ENCODE results near the gene NEURL2. TPM values are rescaled to one million over a fixed set of nuclear protein-coding genes. Genes with fewer than 3 reads are reported as not detected.

Gene NEURL2
- total RNA-seq, 1 donor from 2014 or later = 3.3 TPM

DNA sequence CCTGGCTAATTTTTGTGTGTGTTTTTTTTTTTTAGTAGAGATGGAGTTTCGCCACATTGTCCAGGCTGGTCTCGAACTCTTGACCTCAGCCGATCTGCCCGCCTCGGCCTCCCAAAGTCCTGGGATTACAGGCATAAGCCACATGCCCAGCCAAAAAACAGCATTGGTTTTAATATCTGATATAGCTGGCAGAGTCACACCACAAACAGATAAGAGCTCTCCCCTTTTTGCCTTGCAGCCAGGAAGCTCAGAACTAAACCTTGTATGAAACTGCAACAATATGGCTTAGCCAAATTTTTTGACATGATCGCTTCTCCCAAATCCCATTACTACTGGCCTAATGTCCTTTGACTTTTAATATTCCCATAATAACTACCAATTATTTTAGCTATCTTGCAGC is 38.7 kb downstream of the NEURL2 start:
- intact Hi-C loops (cut with micrococcal nuclease) = no loop called here
- peaks cover 49% of the 10 kb centered on the region for H3K36me3 Mint-ChIP-seq (ENCODE audit: low read depth)
- no peak overlapping the region for H3K27ac Mint-ChIP-seq
- peaks cover 9% of the 10 kb centered on the region for H3K4me1 Mint-ChIP-seq (ENCODE audit: low read depth)
- H3K4me3 Mint-ChIP-seq (ENCODE audit: low read depth) = no peak overlapping the region
- no peak for DNase-seq (ENCODE audit: low spot score)
- no peaks in the 10 kb centered on the region for H3K9me3 Mint-ChIP-seq
- no peaks in the 10 kb centered on the region for H3K27me3 Mint-ChIP-seq (ENCODE audit: low read depth)

DNA sequence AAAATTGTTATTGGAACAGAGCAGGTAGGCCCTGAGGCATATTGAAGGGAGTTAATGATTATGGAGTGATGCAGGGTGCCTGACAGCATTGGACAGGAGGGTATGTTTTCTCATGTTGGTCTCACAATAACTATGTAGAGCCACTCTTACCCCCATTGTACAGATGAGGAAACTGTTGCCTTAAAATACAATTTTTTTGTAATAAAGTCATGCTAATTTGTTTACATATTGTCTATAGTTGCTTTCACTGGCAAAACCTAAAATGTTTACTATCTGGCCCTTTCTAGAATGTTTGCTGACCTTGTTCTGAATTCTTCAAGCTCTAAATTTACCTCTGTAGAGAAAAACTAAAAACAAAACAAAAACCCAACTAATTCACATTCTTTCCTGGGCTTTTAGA is 39.5 kb downstream of the NEURL2 start:
- no peak overlapping the region for H3K4me3 Mint-ChIP-seq (ENCODE audit: low read depth)
- H3K27me3 Mint-ChIP-seq (ENCODE audit: low read depth) = no peaks in the 10 kb centered on the region
- no peaks in the 10 kb centered on the region for H3K9me3 Mint-ChIP-seq
- peaks cover 8% of the 10 kb centered on the region for H3K4me1 Mint-ChIP-seq (ENCODE audit: low read depth)
- H3K27ac Mint-ChIP-seq = no peak overlapping the region
- H3K36me3 Mint-ChIP-seq (ENCODE audit: low read depth) = peaks cover 50% of the 10 kb centered on the region
- DNase-seq (ENCODE audit: low spot score) = no peak
- intact Hi-C loops (cut with micrococcal nuclease) = no loop called here

DNA sequence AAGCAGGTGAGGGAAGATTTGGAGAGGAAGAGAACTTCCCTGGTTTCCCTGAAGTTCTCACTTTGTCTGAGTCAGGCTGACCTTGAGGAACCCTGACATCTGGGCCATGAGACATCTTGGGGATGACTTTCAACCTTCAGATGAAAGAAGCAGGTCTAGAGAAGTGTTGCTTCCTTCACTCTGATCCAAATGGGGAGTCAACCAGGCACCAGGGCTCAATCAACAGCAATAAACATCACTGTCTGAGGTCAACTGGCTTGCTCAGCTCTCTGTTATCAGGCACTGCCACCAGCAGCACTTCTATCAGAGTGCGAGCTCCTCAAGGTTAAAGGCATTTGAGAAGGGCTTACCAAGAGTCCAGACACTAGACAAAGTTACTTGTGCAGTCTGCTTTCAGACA is 40.1 kb downstream of the NEURL2 start:
- Mint-ChIP-seq H3K4me1 (ENCODE audit: low read depth) (peaks cover 5% of the 10 kb centered on the region), H3K27me3 (ENCODE audit: low read depth) (no peaks in the 10 kb centered on the region), H3K27ac (no peak overlapping the region), H3K36me3 (ENCODE audit: low read depth) (peaks cover 55% of the 10 kb centered on the region), H3K9me3 (no peaks in the 10 kb centered on the region), H3K4me3 (ENCODE audit: low read depth) (no peak overlapping the region)
- intact Hi-C loops (cut with micrococcal nuclease) = no loop called here
- no peak for DNase-seq (ENCODE audit: low spot score)

DNA sequence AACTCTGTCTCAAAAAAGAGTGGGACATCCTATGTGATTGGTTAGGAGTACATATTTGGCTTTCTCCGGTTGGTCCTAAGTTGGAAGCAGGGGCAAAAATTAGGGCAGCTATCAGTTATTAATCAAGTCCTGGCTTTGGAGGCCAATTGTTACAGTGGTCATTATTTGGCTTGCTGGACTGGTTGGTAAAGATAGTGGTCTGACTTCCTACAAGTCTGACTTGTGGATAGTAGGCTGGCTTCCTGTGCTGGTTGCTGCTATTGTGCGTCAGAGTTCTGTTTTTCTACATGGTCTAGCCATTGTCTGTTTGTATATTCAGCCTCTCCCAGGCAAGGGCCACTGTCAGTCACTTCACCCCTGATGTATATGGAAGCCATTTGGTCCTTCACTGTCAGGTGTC is 40.8 kb downstream of the NEURL2 start:
- Mint-ChIP-seq H3K36me3 (ENCODE audit: low read depth) (peaks cover 55% of the 10 kb centered on the region), H3K9me3 (no peaks in the 10 kb centered on the region), H3K4me1 (ENCODE audit: low read depth) (peaks cover 2% of the 10 kb centered on the region), H3K27ac (no peak overlapping the region), H3K27me3 (ENCODE audit: low read depth) (no peaks in the 10 kb centered on the region), H3K4me3 (ENCODE audit: low read depth) (no peak overlapping the region)
- no peak for DNase-seq (ENCODE audit: low spot score)
- intact Hi-C loops (cut with micrococcal nuclease) = no loop called here

DNA sequence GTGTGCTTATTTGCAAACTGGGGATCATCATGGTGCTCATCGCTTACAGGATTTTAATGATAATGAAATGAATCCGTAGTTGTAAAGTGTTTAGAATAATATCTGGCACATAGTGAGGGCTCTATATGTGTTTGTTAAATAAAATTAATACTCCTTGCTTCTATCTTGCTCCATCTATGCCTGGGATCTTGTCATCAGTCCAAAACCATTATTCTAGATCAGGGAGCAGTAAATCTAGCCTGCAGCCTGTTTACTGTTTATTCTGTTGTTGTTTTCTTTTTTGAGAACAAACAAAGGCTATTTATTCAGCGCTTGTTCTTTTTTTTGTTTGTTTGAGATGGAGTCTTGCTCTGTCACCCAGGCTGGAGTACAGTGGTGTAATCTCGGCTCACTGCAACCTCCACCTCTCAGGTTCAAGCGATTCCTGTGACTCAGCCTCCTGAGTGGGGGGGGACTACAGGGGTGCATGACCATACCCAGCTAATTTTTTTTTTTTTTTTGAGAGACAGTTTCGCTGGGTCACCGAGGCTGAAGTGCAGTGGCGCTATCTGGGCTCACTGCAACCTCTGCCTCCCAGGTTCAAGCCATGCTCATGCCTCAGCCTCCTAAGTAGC is 41.9 kb downstream of the NEURL2 start:
- Mint-ChIP-seq H3K9me3 (no peaks in the 10 kb centered on the region), H3K27ac (no peak overlapping the region), H3K4me1 (ENCODE audit: low read depth) (no peaks in the 10 kb centered on the region), H3K36me3 (ENCODE audit: low read depth) (peaks cover 52% of the 10 kb centered on the region), H3K27me3 (ENCODE audit: low read depth) (no peaks in the 10 kb centered on the region), H3K4me3 (ENCODE audit: low read depth) (no peak overlapping the region)
- intact Hi-C loops (cut with micrococcal nuclease) = no loop called here
- no peak for DNase-seq (ENCODE audit: low spot score)

DNA sequence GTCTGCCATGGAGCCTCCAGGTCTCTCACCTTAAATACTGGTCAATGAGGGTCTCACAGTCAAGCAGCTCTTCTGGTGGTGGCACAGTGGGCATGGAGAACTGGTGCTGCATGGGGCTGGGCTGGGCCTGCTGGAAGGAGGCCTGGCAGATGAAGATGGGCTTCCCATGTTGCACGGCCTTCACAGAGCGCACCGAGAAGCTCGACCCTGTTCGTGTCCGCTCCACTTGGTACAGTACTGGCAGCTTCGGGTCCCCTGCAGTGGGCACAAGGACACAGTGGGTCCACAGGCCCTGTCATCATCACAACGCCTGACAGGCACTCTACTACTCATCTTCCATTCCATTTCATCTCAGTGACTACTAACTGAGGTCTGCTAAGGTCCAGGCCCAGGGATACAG is 42.6 kb downstream of the NEURL2 start:
- H3K4me3 Mint-ChIP-seq (ENCODE audit: low read depth) = no peak overlapping the region
- no peaks in the 10 kb centered on the region for H3K27me3 Mint-ChIP-seq (ENCODE audit: low read depth)
- H3K27ac Mint-ChIP-seq = no peak overlapping the region
- H3K36me3 Mint-ChIP-seq (ENCODE audit: low read depth) = peaks cover 51% of the 10 kb centered on the region
- DNase-seq (ENCODE audit: low spot score) = no peak
- intact Hi-C loops (cut with micrococcal nuclease) = no loop called here
- H3K4me1 Mint-ChIP-seq (ENCODE audit: low read depth) = no peaks in the 10 kb centered on the region
- no peaks in the 10 kb centered on the region for H3K9me3 Mint-ChIP-seq

DNA sequence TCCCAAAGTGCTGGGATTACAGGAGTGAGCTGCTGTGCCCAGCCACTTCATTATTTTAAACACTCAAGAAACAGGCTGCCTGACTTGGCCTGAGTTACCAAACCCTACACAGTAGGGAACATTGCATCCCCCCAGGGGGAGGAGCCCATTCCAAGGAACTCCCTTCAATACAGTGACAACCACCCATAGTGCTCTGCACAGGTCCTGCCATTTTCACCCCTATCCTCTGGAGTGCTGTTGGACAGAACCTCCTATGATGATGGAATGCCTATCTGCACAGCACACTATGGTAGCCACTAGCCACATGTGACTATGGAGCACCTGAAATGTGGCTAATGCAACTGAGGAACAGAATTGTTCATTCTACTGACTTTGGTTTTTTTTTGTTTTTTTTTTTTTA is 45.6 kb downstream of the NEURL2 start:
- Mint-ChIP-seq H3K4me3 (ENCODE audit: low read depth) (no peak overlapping the region), H3K9me3 (no peaks in the 10 kb centered on the region), H3K36me3 (ENCODE audit: low read depth) (peaks cover 43% of the 10 kb centered on the region), H3K27me3 (ENCODE audit: low read depth) (no peaks in the 10 kb centered on the region), H3K27ac (no peak overlapping the region), H3K4me1 (ENCODE audit: low read depth) (no peaks in the 10 kb centered on the region)
- intact Hi-C loops (cut with micrococcal nuclease) = no loop called here
- DNase-seq (ENCODE audit: low spot score) = no peak

DNA sequence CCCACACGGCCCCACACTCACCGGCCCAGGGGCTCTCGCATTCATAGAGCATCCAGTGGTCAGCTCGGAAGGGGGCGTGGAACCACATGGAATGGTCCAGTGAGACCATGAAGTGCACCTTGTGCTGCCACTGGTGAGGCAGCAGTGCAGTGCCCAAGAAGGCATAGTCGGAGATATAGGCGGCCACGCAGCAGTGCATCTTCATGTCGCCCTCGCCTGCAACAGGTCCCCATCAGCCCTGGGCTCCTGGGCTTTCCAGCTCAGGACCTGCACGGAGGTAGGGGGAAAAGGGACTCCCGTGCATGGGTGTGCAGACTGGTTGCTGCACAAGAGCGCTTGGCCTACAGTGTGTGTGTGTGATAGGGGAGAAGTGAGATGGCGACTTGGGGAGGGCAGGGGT is 47.5 kb downstream of the NEURL2 start:
- Mint-ChIP-seq H3K9me3 (no peaks in the 10 kb centered on the region), H3K4me1 (ENCODE audit: low read depth) (no peaks in the 10 kb centered on the region), H3K36me3 (ENCODE audit: low read depth) (peaks cover 33% of the 10 kb centered on the region), H3K4me3 (ENCODE audit: low read depth) (no peak overlapping the region), H3K27me3 (ENCODE audit: low read depth) (no peaks in the 10 kb centered on the region), H3K27ac (no peak overlapping the region)
- no peak for DNase-seq (ENCODE audit: low spot score)
- intact Hi-C loops (cut with micrococcal nuclease) = no loop called here

DNA sequence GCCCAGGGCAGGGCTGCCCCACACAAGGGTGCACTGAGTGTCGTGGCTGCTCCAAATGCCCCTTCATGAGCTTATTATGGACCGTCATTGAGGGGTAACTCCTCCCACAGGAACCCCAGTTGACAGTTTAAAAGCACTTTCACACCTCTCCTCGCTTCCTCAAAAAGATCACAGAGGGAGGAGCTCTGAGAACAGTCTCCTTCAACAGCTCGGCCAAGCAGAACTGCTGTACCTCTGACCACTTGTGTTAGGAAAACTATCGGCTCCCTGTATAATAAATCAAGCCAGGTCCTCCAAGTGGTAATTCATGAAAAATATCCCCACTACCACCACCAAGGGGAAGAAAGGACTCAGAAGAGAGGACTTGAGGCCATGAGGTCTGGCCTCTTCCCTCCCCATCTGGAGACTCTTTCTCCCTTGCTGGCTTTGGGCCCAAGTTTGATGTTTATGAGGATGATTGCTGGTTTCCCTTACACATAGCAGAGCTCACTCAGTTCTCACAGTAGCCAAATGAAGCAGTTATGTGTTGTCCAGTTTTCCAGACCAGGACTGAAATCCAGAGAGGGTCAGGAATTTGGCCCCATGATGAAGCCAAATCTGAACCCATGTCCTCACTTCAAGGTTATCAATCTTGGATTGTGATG is 48.7 kb downstream of the NEURL2 start:
- DNase-seq (ENCODE audit: low spot score) = no peak
- intact Hi-C loops (cut with micrococcal nuclease) = no loop called here
- peaks cover 26% of the 10 kb centered on the region for H3K36me3 Mint-ChIP-seq (ENCODE audit: low read depth)
- H3K27me3 Mint-ChIP-seq (ENCODE audit: low read depth) = no peaks in the 10 kb centered on the region
- no peak overlapping the region for H3K4me3 Mint-ChIP-seq (ENCODE audit: low read depth)
- H3K27ac Mint-ChIP-seq = no peak overlapping the region
- H3K9me3 Mint-ChIP-seq = no peaks in the 10 kb centered on the region
- H3K4me1 Mint-ChIP-seq (ENCODE audit: low read depth) = no peaks in the 10 kb centered on the region

DNA sequence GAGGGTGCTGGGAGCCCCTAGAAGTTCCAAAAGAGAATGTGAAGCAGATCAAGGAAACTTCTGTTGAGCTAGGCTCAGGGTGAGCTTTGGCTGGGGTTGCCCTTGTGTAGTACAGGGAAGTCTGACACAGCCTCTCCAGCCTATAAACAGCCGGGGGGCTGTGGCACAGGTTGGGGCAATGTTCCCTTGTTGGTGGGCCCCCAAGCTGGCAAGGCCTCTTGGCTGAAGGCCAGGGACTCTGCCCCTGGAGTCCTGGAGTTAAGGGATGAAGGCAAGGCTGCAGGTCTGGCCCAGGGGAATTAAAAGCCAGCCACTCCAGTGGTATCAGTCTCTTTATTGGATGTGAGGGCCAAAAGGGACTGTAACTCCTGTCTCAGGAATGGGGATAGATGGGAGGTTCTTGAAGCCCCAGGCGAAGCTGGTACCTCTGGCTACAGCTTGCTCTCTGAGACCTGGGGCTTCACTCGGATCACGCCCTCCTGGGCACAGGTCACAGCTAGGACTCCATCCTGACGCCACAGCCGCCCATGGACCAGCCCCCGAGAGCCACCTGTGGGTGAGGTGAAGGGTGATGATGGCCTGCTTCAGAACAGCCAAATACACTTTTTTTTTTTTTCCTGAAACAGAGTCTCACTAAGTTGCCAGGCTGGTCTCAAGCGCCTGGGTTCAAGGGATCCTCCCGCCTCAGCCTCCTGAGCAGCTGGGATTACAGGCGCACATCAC is 49.4 kb downstream of the NEURL2 start:
- Mint-ChIP-seq H3K9me3 (no peaks in the 10 kb centered on the region), H3K4me3 (ENCODE audit: low read depth) (no peak overlapping the region), H3K4me1 (ENCODE audit: low read depth) (no peaks in the 10 kb centered on the region), H3K27me3 (ENCODE audit: low read depth) (no peaks in the 10 kb centered on the region), H3K27ac (no peak overlapping the region), H3K36me3 (ENCODE audit: low read depth) (peaks cover 25% of the 10 kb centered on the region)
- no peak for DNase-seq (ENCODE audit: low spot score)
- intact Hi-C loops (cut with micrococcal nuclease) = no loop called here

DNA sequence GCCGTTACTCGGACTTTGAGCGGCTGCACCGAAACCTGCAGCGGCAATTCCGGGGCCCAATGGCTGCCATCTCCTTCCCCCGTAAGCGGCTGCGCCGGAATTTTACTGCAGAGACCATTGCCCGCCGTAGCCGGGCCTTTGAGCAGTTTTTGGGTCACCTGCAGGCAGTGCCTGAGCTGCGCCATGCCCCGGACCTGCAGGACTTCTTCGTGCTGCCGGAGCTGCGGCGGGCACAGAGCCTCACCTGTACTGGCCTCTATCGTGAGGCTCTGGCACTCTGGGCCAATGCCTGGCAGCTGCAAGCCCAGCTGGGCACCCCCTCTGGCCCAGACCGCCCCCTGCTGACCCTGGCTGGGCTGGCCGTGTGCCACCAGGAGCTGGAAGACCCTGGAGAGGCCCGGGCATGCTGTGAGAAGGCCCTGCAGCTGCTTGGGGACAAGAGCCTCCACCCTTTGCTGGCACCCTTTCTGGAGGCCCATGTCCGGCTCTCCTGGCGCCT is 50.3 kb downstream of the NEURL2 start:
- Mint-ChIP-seq H3K4me1 (ENCODE audit: low read depth) (no peaks in the 10 kb centered on the region), H3K36me3 (ENCODE audit: low read depth) (peaks cover 20% of the 10 kb centered on the region), H3K27ac (no peak overlapping the region), H3K9me3 (no peaks in the 10 kb centered on the region), H3K4me3 (ENCODE audit: low read depth) (no peak overlapping the region), H3K27me3 (ENCODE audit: low read depth) (no peaks in the 10 kb centered on the region)
- no peak for DNase-seq (ENCODE audit: low spot score)
- intact Hi-C loops (cut with micrococcal nuclease) = no loop called here

Measured in activated T-helper 2 cell treated with anti-CD3 and anti-CD28 coated beads, Interferon-gamma antibody, Interleukin-2, Interleukin-4, amounts not matched to agents 10 μg/mL and 5 μg/mL and 100 μg/mL, durations not matched to agents 14 hours and 24 hours and 36 hours (primary cell).